ENCODE measurements around the gene LRRN2. TPM values are rescaled to one million over a fixed set of nuclear protein-coding genes. Genes with fewer than 3 reads are reported as not detected.
"Not testable (repeated sequence)": the region's sequence is repeated elsewhere in the genome, so short reads cannot be mapped to it uniquely, and the experiment has no call there.

LRRN2 gene
- total RNA-seq, 1 experiment from 2014 or later: not detected

DNA sequence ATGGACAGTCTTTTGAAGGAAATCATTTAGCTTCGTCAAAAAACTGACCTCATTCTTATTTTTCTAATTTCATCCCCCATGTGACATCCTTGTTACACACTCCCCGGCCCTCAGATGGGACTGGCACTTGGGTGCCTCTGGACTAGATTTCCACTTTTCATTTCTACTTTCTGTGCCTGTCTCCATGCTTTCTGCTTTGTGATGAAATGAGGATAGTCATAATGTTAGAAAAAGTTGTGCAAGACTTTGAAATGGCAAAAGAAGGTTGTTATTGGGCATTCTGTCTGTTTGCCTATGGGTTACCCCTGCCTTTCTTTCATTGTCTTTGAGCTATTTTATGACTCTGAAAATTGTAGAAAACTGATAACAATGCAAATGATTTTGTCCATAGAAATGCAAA, 114.4 kb downstream of the LRRN2 start:
- DNase-seq: no peak
- H3K4me1 Mint-ChIP-seq (ENCODE audit: low read depth, unreplicated experiment): peaks cover 21% of the 10 kb centered on the region
- no TSS peak for BruUV-seq (replicated peaks)

DNA sequence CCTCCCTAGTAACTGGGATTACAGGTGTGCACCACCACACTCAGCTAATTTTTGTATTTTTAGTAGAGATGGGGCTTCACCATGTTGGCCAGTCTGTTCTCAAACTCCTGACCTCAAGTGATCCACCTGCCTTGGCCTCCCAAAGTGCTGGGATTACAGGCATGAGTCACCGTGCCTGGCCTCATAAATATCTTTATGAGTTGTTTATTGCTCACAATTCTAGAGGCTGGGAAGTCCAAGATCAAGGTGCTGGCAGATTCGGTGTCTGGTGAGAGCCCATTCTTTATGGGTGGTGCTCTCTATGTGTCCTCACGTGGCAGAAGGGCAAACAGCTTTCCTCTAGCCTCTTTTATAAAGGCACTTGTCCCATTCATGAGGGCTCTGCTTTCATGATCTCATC, 115.5 kb downstream of the LRRN2 start:
- BruUV-seq (replicated peaks); DNase-seq; H3K9me3 Mint-ChIP-seq (ENCODE audit: unreplicated experiment); H3K36me3 Mint-ChIP-seq (ENCODE audit: insufficient read depth, unreplicated experiment); H3K9me3 ChIP-seq; H3K4me3 Mint-ChIP-seq (ENCODE audit: unreplicated experiment); H3K36me3 ChIP-seq (ENCODE audit: control insufficient read depth, insufficient read depth, low read length); POLR2A ChIA-PET; H3K4me3 ChIP-seq (ENCODE audit: low read depth, low read length); H3K27me3 Mint-ChIP-seq (ENCODE audit: insufficient read depth, unreplicated experiment); CTCF ChIA-PET; H3K27ac Mint-ChIP-seq (ENCODE audit: unreplicated experiment); intact Hi-C loops (cut with micrococcal nuclease; ENCODE audit: unreplicated experiment); H3K27me3 ChIP-seq (replicated peaks; ENCODE audit: control insufficient read depth, insufficient read depth, low read length): not testable (repeated sequence)
- peaks cover 32% of the 10 kb centered on the region for H3K4me1 Mint-ChIP-seq (ENCODE audit: low read depth, unreplicated experiment)
- peaks cover 38% of the 10 kb centered on the region for H3K4me1 ChIP-seq

More for the DNA sequence above, 114.4 kb downstream of the LRRN2 start:
- CTCF ChIA-PET: no interaction called here
- POLR2A ChIA-PET: no interaction called here
- Mint-ChIP-seq H3K36me3 (ENCODE audit: insufficient read depth, unreplicated experiment) (no peaks in the 10 kb centered on the region), H3K27me3 (ENCODE audit: insufficient read depth, unreplicated experiment) (no peaks in the 10 kb centered on the region), H3K9me3 (ENCODE audit: unreplicated experiment) (no peaks in the 10 kb centered on the region), H3K27ac (ENCODE audit: unreplicated experiment) (no peak overlapping the region), H3K4me3 (ENCODE audit: unreplicated experiment) (no peak overlapping the region)
- TF ChIP-seq, protein P1, sequence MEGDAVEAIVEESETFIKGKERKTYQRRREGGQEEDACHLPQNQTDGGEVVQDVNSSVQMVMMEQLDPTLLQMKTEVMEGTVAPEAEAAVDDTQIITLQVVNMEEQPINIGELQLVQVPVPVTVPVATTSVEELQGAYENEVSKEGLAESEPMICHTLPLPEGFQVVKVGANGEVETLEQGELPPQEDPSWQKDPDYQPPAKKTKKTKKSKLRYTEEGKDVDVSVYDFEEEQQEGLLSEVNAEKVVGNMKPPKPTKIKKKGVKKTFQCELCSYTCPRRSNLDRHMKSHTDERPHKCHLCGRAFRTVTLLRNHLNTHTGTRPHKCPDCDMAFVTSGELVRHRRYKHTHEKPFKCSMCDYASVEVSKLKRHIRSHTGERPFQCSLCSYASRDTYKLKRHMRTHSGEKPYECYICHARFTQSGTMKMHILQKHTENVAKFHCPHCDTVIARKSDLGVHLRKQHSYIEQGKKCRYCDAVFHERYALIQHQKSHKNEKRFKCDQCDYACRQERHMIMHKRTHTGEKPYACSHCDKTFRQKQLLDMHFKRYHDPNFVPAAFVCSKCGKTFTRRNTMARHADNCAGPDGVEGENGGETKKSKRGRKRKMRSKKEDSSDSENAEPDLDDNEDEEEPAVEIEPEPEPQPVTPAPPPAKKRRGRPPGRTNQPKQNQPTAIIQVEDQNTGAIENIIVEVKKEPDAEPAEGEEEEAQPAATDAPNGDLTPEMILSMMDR (IDR thresholded peaks at IDR 0.05; ENCODE audit: insufficient read depth in 1 of 2, low read depth in 1 of 2, low read length in 1 of 2, severe bottlenecking in 1 of 2, unreplicated experiment in 1 of 2): no peak
- H3K4me1 ChIP-seq: peaks cover 28% of the 10 kb centered on the region
- no peaks in the 10 kb centered on the region for H3K9me3 ChIP-seq
- H3K27me3 ChIP-seq (replicated peaks; ENCODE audit: control insufficient read depth, insufficient read depth, low read length): no peaks in the 10 kb centered on the region
- H3K4me3 ChIP-seq (ENCODE audit: low read depth, low read length): no peak overlapping the region
- intact Hi-C loops (cut with micrococcal nuclease; ENCODE audit: unreplicated experiment): no loop called here
- no peaks in the 10 kb centered on the region for H3K36me3 ChIP-seq (ENCODE audit: control insufficient read depth, insufficient read depth, low read length)

DNA sequence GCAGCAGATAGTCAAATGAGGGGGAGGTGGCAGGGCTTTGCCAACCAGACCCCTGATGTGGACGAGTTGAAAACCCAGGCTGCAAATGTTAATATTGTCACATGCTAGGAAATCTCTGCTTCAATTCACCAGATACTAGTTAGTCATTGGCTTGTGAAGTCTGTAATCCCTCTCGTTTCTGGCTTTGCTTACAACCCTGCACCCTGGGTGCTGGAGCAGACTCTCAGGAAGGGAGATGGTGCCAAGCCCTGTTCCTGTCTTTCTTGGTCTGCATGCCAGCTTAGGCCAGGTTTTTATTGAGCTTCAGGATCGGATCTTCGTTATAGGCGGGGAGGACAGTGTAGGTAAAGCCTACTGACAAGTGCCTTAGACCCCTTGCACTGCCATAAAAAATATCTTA, 116.1 kb downstream of the LRRN2 start:
- Mint-ChIP-seq H3K27me3 (ENCODE audit: insufficient read depth, unreplicated experiment) (no peaks in the 10 kb centered on the region), H3K36me3 (ENCODE audit: insufficient read depth, unreplicated experiment) (peaks cover 6% of the 10 kb centered on the region), H3K4me3 (ENCODE audit: unreplicated experiment) (no peak overlapping the region), H3K4me1 (ENCODE audit: low read depth, unreplicated experiment) (peaks cover 37% of the 10 kb centered on the region), H3K9me3 (ENCODE audit: unreplicated experiment) (no peaks in the 10 kb centered on the region), H3K27ac (ENCODE audit: unreplicated experiment) (no peak overlapping the region)
- TF ChIP-seq, protein P1 (IDR thresholded peaks at IDR 0.05; ENCODE audit: insufficient read depth in 1 of 2, low read depth in 1 of 2, low read length in 1 of 2, severe bottlenecking in 1 of 2, unreplicated experiment in 1 of 2): no peak
- Histone ChIP-seq H3K4me1 (peaks cover 40% of the 10 kb centered on the region), H3K4me3 (ENCODE audit: low read depth, low read length) (no peak overlapping the region), H3K36me3 (ENCODE audit: control insufficient read depth, insufficient read depth, low read length) (no peaks in the 10 kb centered on the region), H3K9me3 (no peaks in the 10 kb centered on the region), H3K27me3 (replicated peaks; ENCODE audit: control insufficient read depth, insufficient read depth, low read length) (no peaks in the 10 kb centered on the region)
- ChIA-PET POLR2A (no interaction called here), CTCF (interaction anchor here (1.2 kb wide), 1 partner anchor 177 kb away, joined by 4 read pairs; no protein-coding TSS in a partner anchor)
- no peak for DNase-seq
- no TSS peak for BruUV-seq (replicated peaks)
- intact Hi-C loops (cut with micrococcal nuclease; ENCODE audit: unreplicated experiment): no loop called here

All from Caco-2 (cell line).